SK-N-SH treated with all-trans-retinoic acid at 6 μM for 48 hours (cell line): Measurements from ENCODE around the gene ATP7B.
A peak's percentile ranks its signal among the peaks of the same experiment; 100 is the strongest.

Experiments used
- ATAC-seq: fragments of 200-7000 bp; cut with Tn5 transposase; 3 replicates; pipeline ENCODE4 v1.9.1; 2020; ENCODE audit warnings: mild to moderate bottlenecking, moderate library complexity
- ARNTL ChIP-seq: fragments of 450-650 bp; formaldehyde crosslinking; IDR thresholded peaks from 2 replicates; pipeline ENCODE4 v1.5.0; 2020; ENCODE audit warnings: low read depth, mild to moderate bottlenecking, moderate library complexity, borderline replicate concordance
- BACH2 ChIP-seq: fragments of 250-450 bp; sonication (Bioruptor Pico); IDR thresholded peaks from 2 replicates; pipeline ENCODE4 v1.9.0; 2021; ENCODE audit warnings: mild to moderate bottlenecking, borderline replicate concordance
- CREB5 ChIP-seq: fragments of 250-450 bp; sonication (Bioruptor Pico); IDR thresholded peaks from 2 replicates; pipeline ENCODE4 v1.5.1; 2020; ENCODE audit warnings: low read depth, mild to moderate bottlenecking, moderate library complexity
- CSDC2 ChIP-seq: fragments of 250-450 bp; sonication (Bioruptor Pico); IDR thresholded peaks from 2 replicates; pipeline ENCODE4 v1.5.0; 2020; ENCODE audit warnings: mild to moderate bottlenecking, moderate library complexity
- ESRRG ChIP-seq: fragments of 250-450 bp; sonication (Bioruptor Pico); IDR thresholded peaks from 2 replicates; pipeline ENCODE4 v1.6.1; 2021; ENCODE audit warnings: mild to moderate bottlenecking
- GLIS3 ChIP-seq: fragments of 250-450 bp; sonication (Bioruptor Pico); IDR thresholded peaks from 2 replicates; pipeline ENCODE4 v1.5.0; 2020; ENCODE audit warnings: mild to moderate bottlenecking, moderate library complexity
- ISL1 ChIP-seq: fragments of 250-450 bp; sonication (Bioruptor Pico); IDR thresholded peaks from 2 replicates; pipeline ENCODE4 v2.1.2; 2022; ENCODE audit warnings: mild to moderate bottlenecking, moderate library complexity
- OSR1 ChIP-seq: fragments of 250-450 bp; sonication (Bioruptor Pico); IDR thresholded peaks from 2 replicates; pipeline ENCODE4 v1.8.0; 2022; ENCODE audit warnings: moderate library complexity, mild to moderate bottlenecking, inconsistent platforms
- PATZ1 ChIP-seq: fragments of 250-450 bp; sonication (Bioruptor Pico); IDR thresholded peaks from 2 replicates; pipeline ENCODE4 v1.8.0; 2020; ENCODE audit warnings: mild to moderate bottlenecking, moderate library complexity, borderline replicate concordance
- POU6F1 ChIP-seq: fragments of 250-450 bp; sonication (Bioruptor Pico); IDR thresholded peaks from 2 replicates; pipeline ENCODE4 v1.8.0; 2021; ENCODE audit warnings: low read depth, mild to moderate bottlenecking, moderate library complexity, borderline replicate concordance
- PPARA ChIP-seq: fragments of 250-450 bp; sonication (Bioruptor Pico); IDR thresholded peaks from 2 replicates; pipeline ENCODE4 v1.5.0; 2020; ENCODE audit warnings: mild to moderate bottlenecking, borderline replicate concordance
- RARB ChIP-seq: fragments of 250-450 bp; sonication (Bioruptor Pico); IDR thresholded peaks from 2 replicates; pipeline ENCODE4 v1.8.0; 2021; ENCODE audit warnings: mild to moderate bottlenecking, moderate library complexity
- SNAI2 ChIP-seq: fragments of 250-450 bp; sonication (Bioruptor Pico); IDR thresholded peaks from 2 replicates; pipeline ENCODE4 v1.5.0; 2020; ENCODE audit warnings: mild to moderate bottlenecking, moderate library complexity
- TCF4 ChIP-seq: fragments of 250-450 bp; sonication (Bioruptor Pico); IDR thresholded peaks from 2 replicates; pipeline ENCODE4 v1.8.0; 2021; ENCODE audit warnings: mild to moderate bottlenecking, moderate library complexity, borderline replicate concordance
- TOX ChIP-seq: fragments of 250-450 bp; sonication (Bioruptor Pico); IDR thresholded peaks from 2 replicates; pipeline ENCODE4 v1.8.0; 2021; ENCODE audit warnings: mild to moderate bottlenecking, moderate library complexity, borderline replicate concordance
- TSHZ2 ChIP-seq: fragments of 250-450 bp; sonication (Bioruptor Pico); IDR thresholded peaks from 2 replicates; pipeline ENCODE4 v1.5.0; 2020; ENCODE audit warnings: mild to moderate bottlenecking, moderate library complexity
- ZC3H10 ChIP-seq: fragments of 250-450 bp; sonication (Bioruptor Pico); IDR thresholded peaks from 2 replicates; pipeline ENCODE4 v1.5.1; 2021; ENCODE audit warnings: mild to moderate bottlenecking, moderate library complexity
- ZFP3 ChIP-seq: fragments of 250-450 bp; sonication (Bioruptor Pico); IDR thresholded peaks from 2 replicates; pipeline ENCODE4 v1.5.0; 2020; ENCODE audit warnings: mild to moderate bottlenecking, moderate library complexity
- ZFP30 ChIP-seq: fragments of 450-650 bp; formaldehyde crosslinking; IDR thresholded peaks from 2 replicates; pipeline ENCODE4 v1.5.0; 2022; ENCODE audit warnings: mild to moderate bottlenecking, moderate library complexity
- ZNF8 ChIP-seq: fragments of 450-650 bp; formaldehyde crosslinking; IDR thresholded peaks from 2 replicates; pipeline ENCODE4 v1.5.0; 2020; ENCODE audit warnings: mild to moderate bottlenecking, moderate library complexity

ATP7B gene

GRCh38 chr13:51942189-51942588 lies 69.1 kb downstream of the ATP7B start:
- TF ChIP-seq ZFP3 (CRISPR knock-in tag) (no peak), CSDC2 (no peak), OSR1 (CRISPR knock-in tag) (no peak)
- ATAC-seq, result no peak

GRCh38 chr13:51938454-51938853 lies 72.8 kb downstream of the ATP7B start:
- TF ChIP-seq ZFP3 (CRISPR knock-in tag), result no peak
- no peak for TF ChIP-seq PATZ1
- TF ChIP-seq TOX, result no peak
- TF ChIP-seq POU6F1 (CRISPR knock-in tag), result no peak
- TF ChIP-seq ZFP30 (CRISPR knock-in tag), result no peak
- no peak for ATAC-seq

- ATAC-seq, result no peak
- TF ChIP-seq TSHZ2 (no peak), TOX (no peak), ZFP30 (CRISPR knock-in tag) (no peak), BACH2 (CRISPR knock-in tag) (no peak), ZNF8 (no peak), GLIS3 (CRISPR knock-in tag) (no peak)
Measured at GRCh38 chr13:51937320-51938290, 73.6 kb downstream of the ATP7B start.

- TF ChIP-seq OSR1 (CRISPR knock-in tag), result no peak
- no peak for TF ChIP-seq CSDC2
- TF ChIP-seq TCF4 (CRISPR knock-in tag), result no peak
- TF ChIP-seq TSHZ2, result no peak
- TF ChIP-seq ESRRG (CRISPR knock-in tag), result no peak
- no peak for TF ChIP-seq SNAI2 (CRISPR knock-in tag)
- TF ChIP-seq ZFP3 (CRISPR knock-in tag), result no peak
- no peak for TF ChIP-seq RARB (CRISPR knock-in tag)
- no peak for TF ChIP-seq GLIS3 (CRISPR knock-in tag)
- no peak for TF ChIP-seq CREB5 (CRISPR knock-in tag)
- TF ChIP-seq ARNTL (CRISPR knock-in tag), result no peak
- no peak for TF ChIP-seq ZNF8
- TF ChIP-seq BACH2 (CRISPR knock-in tag), result no peak
- TF ChIP-seq PPARA (CRISPR knock-in tag), result no peak
- TF ChIP-seq ZC3H10 (CRISPR knock-in tag), result no peak
- no peak for TF ChIP-seq PATZ1
- no peak for TF ChIP-seq ISL1 (CRISPR knock-in tag)
- peak; percentile 81 for ATAC-seq
Measured at GRCh38 chr13:51935326-51936171, 75.7 kb downstream of the ATP7B start.
